ENCODE measurements around the gene TTLL1.

The TTLL1 gene

GRCh38 chr22:42994917-42995562, 94.2 kb downstream of the TTLL1 start:
- no peak overlapping the region for H3K4me3 ChIP-seq (ENCODE audit: low read depth, low read length)
- no peaks in the 10 kb centered on the region for H3K27me3 ChIP-seq (ENCODE audit: control insufficient read depth, insufficient read depth, low read length)
- peaks cover 15% of the 10 kb centered on the region for H3K4me1 ChIP-seq (ENCODE audit: control insufficient read depth, insufficient read depth, low read length)
- H3K9me3 ChIP-seq (ENCODE audit: control insufficient read depth, insufficient read depth, low read length): no peaks in the 10 kb centered on the region
- H3K9ac ChIP-seq (ENCODE audit: low read depth, low read length): peak overlapping the region; percentile 57
- H3K36me3 ChIP-seq (ENCODE audit: control insufficient read depth, insufficient read depth, low read length): no peaks in the 10 kb centered on the region

GRCh38 chr22:42994276-42994916, 94.8 kb downstream of the TTLL1 start:
- no peak overlapping the region for H3K9ac ChIP-seq (ENCODE audit: low read depth, low read length)
- no peaks in the 10 kb centered on the region for H3K36me3 ChIP-seq (ENCODE audit: control insufficient read depth, insufficient read depth, low read length)
- H3K4me3 ChIP-seq (ENCODE audit: low read depth, low read length): no peak overlapping the region
- peaks cover 15% of the 10 kb centered on the region for H3K4me1 ChIP-seq (ENCODE audit: control insufficient read depth, insufficient read depth, low read length)
- H3K9me3 ChIP-seq (ENCODE audit: control insufficient read depth, insufficient read depth, low read length): no peaks in the 10 kb centered on the region
- no peaks in the 10 kb centered on the region for H3K27me3 ChIP-seq (ENCODE audit: control insufficient read depth, insufficient read depth, low read length)

DNA sequence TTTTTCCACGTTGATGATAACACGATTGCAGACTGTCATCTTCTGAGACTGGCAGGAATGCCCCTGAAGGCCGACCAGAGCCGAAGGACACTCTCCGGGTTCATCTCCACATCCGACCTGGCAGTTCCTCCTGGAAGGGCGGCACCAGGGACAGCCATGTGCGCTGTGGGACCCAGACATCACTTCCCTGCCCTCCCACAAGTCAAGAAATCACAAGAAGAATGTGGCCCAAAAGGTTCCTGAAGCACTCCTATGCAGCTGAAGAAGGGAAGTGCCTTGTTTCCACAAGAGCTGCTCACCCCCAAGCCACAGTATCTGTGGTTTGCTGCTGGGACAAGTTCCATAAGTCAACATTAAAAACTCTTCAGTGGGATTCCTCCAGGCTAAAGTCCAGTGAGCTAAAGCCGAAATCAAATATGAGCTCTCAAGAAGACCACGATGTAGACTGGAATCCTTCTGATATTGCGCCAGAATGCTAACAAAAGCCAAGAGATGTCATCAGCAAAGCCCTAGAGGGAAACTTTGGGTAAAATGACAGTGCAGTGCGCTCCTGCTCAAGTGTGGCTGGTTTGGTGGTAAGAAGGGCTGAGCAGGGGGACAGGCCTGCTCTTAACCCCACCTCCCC, 95.4 kb downstream of the TTLL1 start:
- Histone ChIP-seq H3K36me3 (ENCODE audit: control insufficient read depth, insufficient read depth, low read length) (no peaks in the 10 kb centered on the region), H3K4me3 (ENCODE audit: low read depth, low read length) (no peak overlapping the region), H3K4me1 (ENCODE audit: control insufficient read depth, insufficient read depth, low read length) (peaks cover 15% of the 10 kb centered on the region), H3K9ac (ENCODE audit: low read depth, low read length) (no peak overlapping the region), H3K27me3 (ENCODE audit: control insufficient read depth, insufficient read depth, low read length) (no peaks in the 10 kb centered on the region), H3K9me3 (ENCODE audit: control insufficient read depth, insufficient read depth, low read length) (no peaks in the 10 kb centered on the region)

- Histone ChIP-seq H3K4me1 (ENCODE audit: control insufficient read depth, insufficient read depth, low read length) (peaks cover 15% of the 10 kb centered on the region), H3K27me3 (ENCODE audit: control insufficient read depth, insufficient read depth, low read length) (no peaks in the 10 kb centered on the region), H3K9me3 (ENCODE audit: control insufficient read depth, insufficient read depth, low read length) (no peaks in the 10 kb centered on the region), H3K4me3 (ENCODE audit: low read depth, low read length) (no peak overlapping the region), H3K36me3 (ENCODE audit: control insufficient read depth, insufficient read depth, low read length) (no peaks in the 10 kb centered on the region), H3K9ac (ENCODE audit: low read depth, low read length) (no peak overlapping the region)
Observed at GRCh38 chr22:42992886-42993479, 96.2 kb downstream of the TTLL1 start.

- Histone ChIP-seq H3K9ac (ENCODE audit: low read depth, low read length) (no peak overlapping the region), H3K9me3 (ENCODE audit: control insufficient read depth, insufficient read depth, low read length) (no peaks in the 10 kb centered on the region), H3K4me1 (ENCODE audit: control insufficient read depth, insufficient read depth, low read length) (peaks cover 15% of the 10 kb centered on the region), H3K36me3 (ENCODE audit: control insufficient read depth, insufficient read depth, low read length) (no peaks in the 10 kb centered on the region), H3K4me3 (ENCODE audit: low read depth, low read length) (no peak overlapping the region), H3K27me3 (ENCODE audit: control insufficient read depth, insufficient read depth, low read length) (no peaks in the 10 kb centered on the region)
Observed at GRCh38 chr22:42992092-42992491, 97.1 kb downstream of the TTLL1 start.

GRCh38 chr22:42991010-42991651, 98.1 kb downstream of the TTLL1 start:
- H3K9ac ChIP-seq (ENCODE audit: low read depth, low read length): no peak overlapping the region
- H3K4me1 ChIP-seq (ENCODE audit: control insufficient read depth, insufficient read depth, low read length): peaks cover 23% of the 10 kb centered on the region
- H3K9me3 ChIP-seq (ENCODE audit: control insufficient read depth, insufficient read depth, low read length): no peaks in the 10 kb centered on the region
- no peak overlapping the region for H3K4me3 ChIP-seq (ENCODE audit: low read depth, low read length)
- H3K36me3 ChIP-seq (ENCODE audit: control insufficient read depth, insufficient read depth, low read length): no peaks in the 10 kb centered on the region
- H3K27me3 ChIP-seq (ENCODE audit: control insufficient read depth, insufficient read depth, low read length): no peaks in the 10 kb centered on the region

DNA sequence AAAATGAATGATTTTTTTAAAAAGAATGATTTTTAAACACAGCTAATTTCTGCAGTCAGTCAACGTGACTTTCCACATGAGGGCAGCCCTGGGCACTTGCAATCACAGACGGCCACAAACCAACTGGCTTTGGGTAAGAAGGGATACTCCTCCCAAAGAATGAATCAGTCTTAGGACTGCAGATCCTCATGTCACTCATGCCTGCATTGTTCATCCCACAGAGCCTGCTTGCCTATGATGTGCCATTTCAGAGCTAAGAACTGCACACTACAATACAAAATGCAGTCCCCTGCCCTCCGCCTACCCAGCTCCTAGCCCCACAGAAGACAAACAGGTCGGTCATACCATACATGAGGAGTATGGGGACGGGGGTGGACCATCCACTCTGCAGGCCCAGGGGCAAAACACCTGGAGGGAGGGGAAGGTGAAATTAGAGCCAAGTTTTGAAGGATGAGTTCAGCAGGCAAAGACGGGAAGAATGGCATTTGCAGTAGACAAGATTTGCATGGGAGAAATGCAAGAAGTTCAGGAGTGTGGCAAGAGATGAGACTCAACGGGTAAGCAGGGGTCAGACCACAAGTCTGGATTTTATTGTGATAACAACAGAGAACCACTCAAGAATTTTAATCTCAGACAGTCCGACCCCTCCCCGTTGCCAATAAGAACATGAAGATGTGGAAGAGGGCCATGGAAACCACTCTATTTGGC, 98.9 kb downstream of the TTLL1 start:
- Histone ChIP-seq H3K36me3 (ENCODE audit: control insufficient read depth, insufficient read depth, low read length) (no peaks in the 10 kb centered on the region), H3K4me1 (ENCODE audit: control insufficient read depth, insufficient read depth, low read length) (peaks cover 28% of the 10 kb centered on the region), H3K27me3 (ENCODE audit: control insufficient read depth, insufficient read depth, low read length) (no peaks in the 10 kb centered on the region), H3K9me3 (ENCODE audit: control insufficient read depth, insufficient read depth, low read length) (no peaks in the 10 kb centered on the region), H3K9ac (ENCODE audit: low read depth, low read length) (no peak overlapping the region), H3K4me3 (ENCODE audit: low read depth, low read length) (no peak overlapping the region)

Data from iPS-15b (cell line).